HepG2 (cell line): ENCODE results near the gene UTP25. TPM values are rescaled to one million over a fixed set of nuclear protein-coding genes. Genes with fewer than 3 reads are reported as not detected.

ENCODE experiments used
- ATAC-seq: fragments of 200-7000 bp; cut with Tn5 transposase; 3 replicates; pipeline ENCODE4 v1.9.1; 2020; ENCODE audit warnings: mild to moderate bottlenecking, moderate library complexity
- BruUV-seq: library from RNA; stranded (reverse); fragments of 400-500 nt; replicated peaks from 2 replicates; lab custom pipeline; 2021; lab: Mats Ljungman, UMichigan
- CTCF ChIA-PET: fragments of 300-600 bp; formaldehyde crosslinking; extraction: SDS; loops from one replicate; lab custom pipeline; 2021; ENCODE audit warnings: low total read pairs, inconsistent platforms, low intra/inter-chr PET ratio; lab: Yijun Ruan, JAX
- POLR2A ChIA-PET: fragments of 350-600 bp; sonication (Branson Sonifier 250); formaldehyde crosslinking; loops from one replicate; lab custom pipeline; 2020; ENCODE audit warnings: antibody characterized with exemption, inconsistent platforms; lab: Yijun Ruan, JAX
- DNase-seq: peaks from one replicate; pipeline ENCODE4 v3.0.0-alpha.2; 2015; ENCODE audit warnings: low spot score
- FAIRE-seq: peaks from 3 replicates; lab custom pipeline; 2011; peaks lifted over from hg19 to GRCh38; lab: Jason Lieb, UNC
- H2AFZ ChIP-seq: one replicate; pipeline ENCODE4 v1.6.1; 2011; ENCODE audit warnings: low read length, inconsistent platforms
- H3K27ac ChIP-seq: fragments of 300-600 bp; 3 replicates; pipeline ENCODE4 v1.8.0; 2011; ENCODE audit warnings: mixed run types, mild to moderate bottlenecking, mixed read lengths, low read length, inconsistent platforms; ENCODE audit not compliant: insufficient read depth; ENCODE audit errors: extremely low read length
- H3K27me3 ChIP-seq, 2 experiments: fragments of 200-600 bp in 1 of 2; 2 replicates in 1 of 2; 3 replicates in 1 of 2; pipeline versions ENCODE4 v1.6.0 to v1.8.0; 2011; ENCODE audit warnings: low read length in 2 of 2, mild to moderate bottlenecking in 2 of 2, moderate library complexity in 2 of 2, inconsistent platforms in 1 of 2; ENCODE audit not compliant: insufficient read depth in 2 of 2, control insufficient read depth in 1 of 2
- H3K36me3 ChIP-seq, 2 experiments: fragments of 200-600 bp in 1 of 2; replicated peaks in 1 of 2; 2 replicates in 1 of 2; 3 replicates in 1 of 2; pipeline versions ENCODE4 v1.5.1 to v1.8.0; 2011; ENCODE audit warnings: low read length in 2 of 2, inconsistent platforms in 1 of 2; ENCODE audit not compliant: insufficient read depth in 2 of 2, control insufficient read depth in 1 of 2
- H3K4me1 ChIP-seq: 2 replicates; pipeline ENCODE4 v1.5.1; 2012; ENCODE audit warnings: low read length, inconsistent platforms; ENCODE audit not compliant: insufficient read depth
- H3K4me2 ChIP-seq: 2 replicates; pipeline ENCODE4 v1.6.0; 2011; ENCODE audit warnings: low read depth, low read length, inconsistent platforms
- H3K4me3 ChIP-seq, 3 experiments: fragments of 200-600 bp in 1 of 3; sonication (generic), shearing (Covaris generic) in 1 of 3; replicated peaks in 1 of 3; 2 replicates each; pipeline ENCODE4 v1.5.1; 2011 to 2016; ENCODE audit warnings: low read length in 3 of 3, inconsistent platforms in 2 of 3, low read depth in 2 of 3, mild to moderate bottlenecking in 2 of 3, control low read depth in 1 of 3, mixed read lengths in 1 of 3; ENCODE audit not compliant: insufficient read depth in 1 of 3
- H3K79me2 ChIP-seq: one replicate; pipeline ENCODE4 v1.6.1; 2011; ENCODE audit warnings: low read length, inconsistent platforms; ENCODE audit not compliant: insufficient read depth
- H3K9ac ChIP-seq: 2 replicates; pipeline ENCODE4 v1.6.0; 2011; ENCODE audit warnings: mild to moderate bottlenecking, low read depth, low read length, inconsistent platforms; ENCODE audit not compliant: insufficient read depth
- H3K9me3 ChIP-seq: 2 replicates; pipeline ENCODE4 v1.5.1; 2012; ENCODE audit warnings: mild to moderate bottlenecking, low read length
- H4K20me1 ChIP-seq: 2 replicates; pipeline ENCODE4 v1.6.0; 2011; ENCODE audit warnings: inconsistent platforms, mild to moderate bottlenecking, low read length, moderate library complexity; ENCODE audit not compliant: insufficient read depth
- AKAP8 ChIP-seq: sonication (generic); formaldehyde crosslinking; IDR thresholded peaks from 2 replicates; pipeline ENCODE4 v1.5.1; 2020; ENCODE audit warnings: mild to moderate bottlenecking, missing genetic modification reagents
- FOXA1 ChIP-seq, 2 experiments: fragments of 450-650 bp in 1 of 2; sonication (generic) in 1 of 2; formaldehyde crosslinking in 1 of 2; IDR thresholded peaks; 2 replicates each; pipeline versions ENCODE4 v1.4.0 to v1.6.1; 2016 to 2020; ENCODE audit warnings: missing genetic modification reagents in 1 of 2
- ZKSCAN5 ChIP-seq: sonication (generic); formaldehyde crosslinking; IDR thresholded peaks from 2 replicates; pipeline ENCODE4 v1.5.1; 2020; ENCODE audit warnings: mild to moderate bottlenecking, missing genetic modification reagents
- ZNF558 ChIP-seq: sonication (generic); formaldehyde crosslinking; IDR thresholded peaks from 2 replicates; pipeline ENCODE4 v1.9.0; 2022; ENCODE audit warnings: mild to moderate bottlenecking, missing genetic modification reagents, borderline replicate concordance
- ZNF563 ChIP-seq: sonication (generic); formaldehyde crosslinking; IDR thresholded peaks from 2 replicates; pipeline ENCODE4 v1.8.0; 2022; ENCODE audit warnings: mild to moderate bottlenecking, moderate library complexity, missing genetic modification reagents
- WGBS: methylation state at CpG from one replicate; pipeline ENCODE4 v1.1.6; 2017; ENCODE audit warnings: low lambda C conversion rate; 5-methylcytosine and 5-hydroxymethylcytosine counted together
- in situ Hi-C: cut with HindIII; loops from 2 replicates; pipeline ENCODE4 v1.10.0; 2017; ENCODE audit warnings: low pct_unique_long_range_greater_than_20kb; ENCODE audit not compliant: extremely low pct_ligation_motif_present
- intact Hi-C: fragments of 100-400 bp; cut with micrococcal nuclease; formaldehyde crosslinking; loops from one replicate; pipeline ENCODE4 v1.10.0; 2022; ENCODE audit not compliant: unreplicated experiment
- polyA plus RNA-seq, 8 experiments: library from polyadenylated mRNA; depleted of rRNA in 3 of 8; stranded (reverse) in 7 of 8; unstranded in 1 of 8; fragments of >200 nt; fragmentation: Illumina TruSeq in 4 of 8; extraction: Trizol in 4 of 8; gene quantifications; 2 replicates each; pipeline versions ENCODE4 v1.2.1 to v1.2.3, GENCODE V29; 2011 to 2016; ENCODE audit warnings: low read depth in 4 of 8, missing spikeins in 1 of 8, mixed read lengths in 1 of 8; ENCODE audit not compliant: insufficient read depth in 1 of 8
- total RNA-seq, 5 experiments: library from RNA; depleted of rRNA; stranded (reverse); fragments of >200 nt; fragmentation: Illumina TruSeq; extraction: Trizol; gene quantifications; 2 replicates each; pipeline ENCODE4 v1.2.3, GENCODE V29; 2016; ENCODE audit warnings: low read depth in 1 of 5
- TF ChIP-seq, protein P1 (sequence below): IDR thresholded peaks from 2 replicates; pipeline ENCODE4 v1.6.1; 2018; ENCODE audit warnings: missing genetic modification reagents
- TF ChIP-seq, protein P2 (sequence below): IDR thresholded peaks from 2 replicates; pipeline ENCODE4 v1.6.1; 2016; ENCODE audit warnings: low read depth, control low read depth
- TF ChIP-seq, protein P3 (sequence below): sonication (generic); formaldehyde crosslinking; IDR thresholded peaks from 2 replicates; pipeline ENCODE4 v1.4.0; 2020; ENCODE audit warnings: mild to moderate bottlenecking, missing genetic modification reagents, borderline replicate concordance
- TF ChIP-seq, protein P4 (sequence below): IDR thresholded peaks from 2 replicates; pipeline ENCODE4 v1.6.1; 2016
- TF ChIP-seq, protein P5 (sequence below): sonication (generic); formaldehyde crosslinking; IDR thresholded peaks from 2 replicates; pipeline ENCODE4 v1.4.0; 2020; ENCODE audit warnings: missing genetic modification reagents, borderline replicate concordance

UTP25 gene
- total and polyA plus RNA-seq, 2 of the 13 experiments (the other 11 are each of a cell fraction or from before 2014, with no cell fraction given), result 4.8 to 5.7 TPM

DNA sequence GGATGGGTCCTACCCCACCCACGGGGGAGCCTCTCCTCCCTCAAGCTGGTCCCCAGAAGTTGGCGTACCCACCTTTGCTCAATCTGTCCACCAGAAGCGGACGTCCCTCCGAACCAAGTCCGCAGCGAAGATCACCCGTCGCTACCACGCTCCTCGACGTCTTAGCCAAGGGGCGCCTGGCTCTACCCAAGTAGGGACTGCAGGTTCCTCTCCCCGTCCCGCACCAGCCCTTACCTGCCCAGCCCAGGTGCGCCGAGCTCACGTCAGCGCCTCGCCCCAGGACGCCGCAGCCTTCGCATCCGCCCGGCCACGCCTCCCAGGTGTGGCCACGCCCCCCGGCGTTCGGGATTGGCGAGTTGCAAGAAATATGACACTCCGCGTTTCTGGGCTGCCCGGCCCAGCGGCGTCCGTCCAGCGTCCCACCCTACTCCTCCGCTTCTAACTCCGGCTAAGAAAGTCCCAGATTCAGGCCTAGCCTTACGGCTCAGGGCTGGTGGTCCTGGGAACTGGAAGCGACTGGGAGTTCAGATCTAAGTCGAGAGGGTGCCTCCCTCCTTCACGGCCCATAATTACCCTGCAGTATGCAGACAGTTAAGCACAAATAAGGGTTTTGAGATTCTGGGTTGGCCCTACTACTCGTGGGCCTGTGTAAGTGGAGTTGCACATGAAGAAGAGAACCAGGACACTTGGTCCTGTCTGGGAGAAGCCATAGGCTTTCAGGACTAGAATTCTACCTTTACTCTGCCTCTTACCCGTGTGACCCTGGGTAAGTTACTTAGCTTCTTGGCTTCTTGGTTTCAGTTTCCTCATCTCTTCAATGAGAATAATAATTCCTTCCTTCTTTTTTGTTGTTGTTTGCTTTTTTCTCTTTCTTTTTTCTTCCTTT is 21.7 kb upstream of the UTP25 start, which contains the start of gene IRF6 (continued):
- TF ChIP-seq, protein P1, sequence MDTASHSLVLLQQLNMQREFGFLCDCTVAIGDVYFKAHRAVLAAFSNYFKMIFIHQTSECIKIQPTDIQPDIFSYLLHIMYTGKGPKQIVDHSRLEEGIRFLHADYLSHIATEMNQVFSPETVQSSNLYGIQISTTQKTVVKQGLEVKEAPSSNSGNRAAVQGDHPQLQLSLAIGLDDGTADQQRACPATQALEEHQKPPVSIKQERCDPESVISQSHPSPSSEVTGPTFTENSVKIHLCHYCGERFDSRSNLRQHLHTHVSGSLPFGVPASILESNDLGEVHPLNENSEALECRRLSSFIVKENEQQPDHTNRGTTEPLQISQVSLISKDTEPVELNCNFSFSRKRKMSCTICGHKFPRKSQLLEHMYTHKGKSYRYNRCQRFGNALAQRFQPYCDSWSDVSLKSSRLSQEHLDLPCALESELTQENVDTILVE (CRISPR knock-in tag), result no peak
- TF ChIP-seq, protein P2, sequence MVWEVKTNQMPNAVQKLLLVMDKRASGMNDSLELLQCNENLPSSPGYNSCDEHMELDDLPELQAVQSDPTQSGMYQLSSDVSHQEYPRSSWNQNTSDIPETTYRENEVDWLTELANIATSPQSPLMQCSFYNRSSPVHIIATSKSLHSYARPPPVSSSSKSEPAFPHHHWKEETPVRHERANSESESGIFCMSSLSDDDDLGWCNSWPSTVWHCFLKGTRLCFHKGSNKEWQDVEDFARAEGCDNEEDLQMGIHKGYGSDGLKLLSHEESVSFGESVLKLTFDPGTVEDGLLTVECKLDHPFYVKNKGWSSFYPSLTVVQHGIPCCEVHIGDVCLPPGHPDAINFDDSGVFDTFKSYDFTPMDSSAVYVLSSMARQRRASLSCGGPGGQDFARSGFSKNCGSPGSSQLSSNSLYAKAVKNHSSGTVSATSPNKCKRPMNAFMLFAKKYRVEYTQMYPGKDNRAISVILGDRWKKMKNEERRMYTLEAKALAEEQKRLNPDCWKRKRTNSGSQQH (CRISPR knock-in tag), result no peak

DNA sequence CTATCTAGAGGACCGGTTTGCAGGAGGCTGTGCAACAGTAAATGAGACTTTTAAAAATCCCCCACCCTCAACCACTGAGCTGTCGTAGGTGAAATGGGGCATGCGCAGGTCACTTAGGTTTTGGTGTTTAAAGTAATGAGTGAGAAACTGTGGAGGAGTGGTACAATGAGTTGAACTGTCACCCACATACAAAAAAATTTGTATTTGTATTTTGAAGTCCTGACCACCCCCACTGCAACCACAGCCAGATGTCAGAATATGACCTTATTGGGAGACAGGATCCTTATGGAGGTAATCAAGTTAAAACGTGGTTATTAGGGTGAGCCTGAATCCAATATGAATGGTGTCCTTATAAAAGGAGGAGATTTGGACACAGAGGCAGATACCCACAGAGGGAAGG is 20.3 kb upstream of the UTP25 start:
- Histone ChIP-seq H3K4me2 (no peak overlapping the region), H3K9me3 (no peaks in the 10 kb centered on the region), H3K4me1 (no peaks in the 10 kb centered on the region), H3K27ac (no peak overlapping the region), H3K27me3 (peaks cover 0 to 8% of the 10 kb centered on the region in 2 experiments; a peak in 1 of 5 replicates), H3K4me3 (no peak overlapping the region), H3K79me2 (no peaks in the 10 kb centered on the region), H3K36me3 (no peaks in the 10 kb centered on the region), H3K9ac (no peak overlapping the region), H4K20me1 (no peaks in the 10 kb centered on the region), H2AFZ (no peak overlapping the region)
- ATAC-seq, result no peak
- CTCF ChIA-PET, result no interaction called here
- BruUV-seq, result no TSS peak
- no peak for DNase-seq
- intact Hi-C loops (no loop called here), in situ Hi-C loops (no loop called here)
- no peak for FAIRE-seq
- POLR2A ChIA-PET, result no interaction called here
- WGBS, result 44% methylated on average over 4 of the region's 4 CpGs
- TF ChIP-seq, protein P3, sequence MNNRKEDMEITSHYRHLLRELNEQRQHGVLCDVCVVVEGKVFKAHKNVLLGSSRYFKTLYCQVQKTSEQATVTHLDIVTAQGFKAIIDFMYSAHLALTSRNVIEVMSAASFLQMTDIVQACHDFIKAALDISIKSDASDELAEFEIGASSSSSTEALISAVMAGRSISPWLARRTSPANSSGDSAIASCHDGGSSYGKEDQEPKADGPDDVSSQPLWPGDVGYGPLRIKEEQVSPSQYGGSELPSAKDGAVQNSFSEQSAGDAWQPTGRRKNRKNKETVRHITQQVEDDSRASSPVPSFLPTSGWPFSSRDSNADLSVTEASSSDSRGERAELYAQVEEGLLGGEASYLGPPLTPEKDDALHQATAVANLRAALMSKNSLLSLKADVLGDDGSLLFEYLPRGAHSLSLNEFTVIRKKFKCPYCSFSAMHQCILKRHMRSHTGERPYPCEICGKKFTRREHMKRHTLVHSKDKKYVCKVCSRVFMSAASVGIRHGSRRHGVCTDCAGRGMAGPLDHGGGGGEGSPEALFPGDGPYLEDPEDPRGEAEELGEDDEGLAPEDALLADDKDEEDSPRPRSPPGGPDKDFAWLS, result no peak
- TF ChIP-seq ZKSCAN5 (no peak), FOXA1 (IDR thresholded peaks at IDR 0.05) (no peak), FOXA1 (CRISPR knock-in tag; IDR thresholded peaks at IDR 0.05) (no peak), AKAP8 (CRISPR knock-in tag) (no peak), ZNF558 (CRISPR knock-in tag) (no peak), ZNF563 (CRISPR knock-in tag) (no peak)
- TF ChIP-seq, protein P4, sequence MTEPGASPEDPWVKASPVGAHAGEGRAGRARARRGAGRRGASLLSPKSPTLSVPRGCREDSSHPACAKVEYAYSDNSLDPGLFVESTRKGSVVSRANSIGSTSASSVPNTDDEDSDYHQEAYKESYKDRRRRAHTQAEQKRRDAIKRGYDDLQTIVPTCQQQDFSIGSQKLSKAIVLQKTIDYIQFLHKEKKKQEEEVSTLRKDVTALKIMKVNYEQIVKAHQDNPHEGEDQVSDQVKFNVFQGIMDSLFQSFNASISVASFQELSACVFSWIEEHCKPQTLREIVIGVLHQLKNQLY, result no peak
- TF ChIP-seq, protein P5, sequence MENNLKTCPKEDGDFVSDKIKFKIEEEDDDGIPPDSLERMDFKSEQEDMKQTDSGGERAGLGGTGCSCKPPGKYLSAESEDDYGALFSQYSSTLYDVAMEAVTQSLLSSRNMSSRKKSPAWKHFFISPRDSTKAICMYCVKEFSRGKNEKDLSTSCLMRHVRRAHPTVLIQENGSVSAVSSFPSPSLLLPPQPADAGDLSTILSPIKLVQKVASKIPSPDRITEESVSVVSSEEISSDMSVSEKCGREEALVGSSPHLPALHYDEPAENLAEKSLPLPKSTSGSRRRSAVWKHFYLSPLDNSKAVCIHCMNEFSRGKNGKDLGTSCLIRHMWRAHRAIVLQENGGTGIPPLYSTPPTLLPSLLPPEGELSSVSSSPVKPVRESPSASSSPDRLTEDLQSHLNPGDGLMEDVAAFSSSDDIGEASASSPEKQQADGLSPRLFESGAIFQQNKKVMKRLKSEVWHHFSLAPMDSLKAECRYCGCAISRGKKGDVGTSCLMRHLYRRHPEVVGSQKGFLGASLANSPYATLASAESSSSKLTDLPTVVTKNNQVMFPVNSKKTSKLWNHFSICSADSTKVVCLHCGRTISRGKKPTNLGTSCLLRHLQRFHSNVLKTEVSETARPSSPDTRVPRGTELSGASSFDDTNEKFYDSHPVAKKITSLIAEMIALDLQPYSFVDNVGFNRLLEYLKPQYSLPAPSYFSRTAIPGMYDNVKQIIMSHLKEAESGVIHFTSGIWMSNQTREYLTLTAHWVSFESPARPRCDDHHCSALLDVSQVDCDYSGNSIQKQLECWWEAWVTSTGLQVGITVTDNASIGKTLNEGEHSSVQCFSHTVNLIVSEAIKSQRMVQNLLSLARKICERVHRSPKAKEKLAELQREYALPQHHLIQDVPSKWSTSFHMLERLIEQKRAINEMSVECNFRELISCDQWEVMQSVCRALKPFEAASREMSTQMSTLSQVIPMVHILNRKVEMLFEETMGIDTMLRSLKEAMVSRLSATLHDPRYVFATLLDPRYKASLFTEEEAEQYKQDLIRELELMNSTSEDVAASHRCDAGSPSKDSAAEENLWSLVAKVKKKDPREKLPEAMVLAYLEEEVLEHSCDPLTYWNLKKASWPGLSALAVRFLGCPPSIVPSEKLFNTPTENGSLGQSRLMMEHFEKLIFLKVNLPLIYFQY (CRISPR knock-in tag), result no peak
